Coronary artery (tissue), 2 donors: ENCODE data around the gene CEP68.
"Not testable (repeated sequence)": the region's sequence is repeated elsewhere in the genome, so short reads cannot be mapped to it uniquely, and the experiment has no call there.

Experiments
- DNase-seq: peaks from one replicate; pipeline ENCODE4 v3.0.0-alpha.2; 2017; ENCODE audit warnings: low spot score
- H3K27ac ChIP-seq, 2 donors: fragments of 200-600 bp; sonication (generic); one replicate each; pipeline ENCODE4 v1.5.1; 2016 to 2019
- H3K4me3 ChIP-seq: fragments of 200-600 bp; sonication (generic); 2 replicates; pipeline ENCODE4 v1.5.1; 2016; ENCODE audit warnings: mild to moderate bottlenecking, moderate library complexity
- TF ChIP-seq, protein P1 (sequence below): fragments of 200-600 bp; sonication (generic); IDR thresholded peaks from one replicate; pipeline ENCODE4 v1.5.1; 2019; ENCODE audit warnings: antibody characterized with exemption

Gene CEP68

DNA sequence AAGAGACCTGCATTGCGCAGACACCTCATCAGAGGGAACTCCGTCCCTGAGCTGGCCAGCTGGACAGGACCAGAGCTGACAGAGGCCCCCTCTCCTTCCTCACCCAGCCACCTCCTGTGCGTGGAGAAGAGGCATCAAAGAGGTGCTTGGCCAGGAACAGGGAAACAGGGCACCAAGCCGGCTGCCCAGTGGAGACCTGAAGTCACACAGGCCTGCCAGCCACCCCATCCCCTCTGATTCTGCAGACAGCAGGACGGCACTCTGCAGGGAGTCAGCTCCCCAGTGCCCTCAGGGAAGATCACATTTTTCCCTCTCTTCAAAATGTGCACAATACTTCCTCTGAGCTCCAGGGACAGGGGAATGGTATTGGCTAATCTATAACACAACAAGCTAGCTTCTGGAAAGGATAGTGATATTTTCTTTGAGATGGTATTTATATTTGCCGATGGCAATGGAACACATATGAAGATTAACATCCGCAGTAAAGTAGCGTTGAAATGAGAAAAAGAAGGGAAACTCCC, 36.5 kb upstream of the CEP68 start:
- Histone ChIP-seq H3K27ac (no peak overlapping the region), H3K4me3 (no peak overlapping the region)
- no peak for DNase-seq
- TF ChIP-seq, protein P1, sequence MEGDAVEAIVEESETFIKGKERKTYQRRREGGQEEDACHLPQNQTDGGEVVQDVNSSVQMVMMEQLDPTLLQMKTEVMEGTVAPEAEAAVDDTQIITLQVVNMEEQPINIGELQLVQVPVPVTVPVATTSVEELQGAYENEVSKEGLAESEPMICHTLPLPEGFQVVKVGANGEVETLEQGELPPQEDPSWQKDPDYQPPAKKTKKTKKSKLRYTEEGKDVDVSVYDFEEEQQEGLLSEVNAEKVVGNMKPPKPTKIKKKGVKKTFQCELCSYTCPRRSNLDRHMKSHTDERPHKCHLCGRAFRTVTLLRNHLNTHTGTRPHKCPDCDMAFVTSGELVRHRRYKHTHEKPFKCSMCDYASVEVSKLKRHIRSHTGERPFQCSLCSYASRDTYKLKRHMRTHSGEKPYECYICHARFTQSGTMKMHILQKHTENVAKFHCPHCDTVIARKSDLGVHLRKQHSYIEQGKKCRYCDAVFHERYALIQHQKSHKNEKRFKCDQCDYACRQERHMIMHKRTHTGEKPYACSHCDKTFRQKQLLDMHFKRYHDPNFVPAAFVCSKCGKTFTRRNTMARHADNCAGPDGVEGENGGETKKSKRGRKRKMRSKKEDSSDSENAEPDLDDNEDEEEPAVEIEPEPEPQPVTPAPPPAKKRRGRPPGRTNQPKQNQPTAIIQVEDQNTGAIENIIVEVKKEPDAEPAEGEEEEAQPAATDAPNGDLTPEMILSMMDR, result no peak

DNA sequence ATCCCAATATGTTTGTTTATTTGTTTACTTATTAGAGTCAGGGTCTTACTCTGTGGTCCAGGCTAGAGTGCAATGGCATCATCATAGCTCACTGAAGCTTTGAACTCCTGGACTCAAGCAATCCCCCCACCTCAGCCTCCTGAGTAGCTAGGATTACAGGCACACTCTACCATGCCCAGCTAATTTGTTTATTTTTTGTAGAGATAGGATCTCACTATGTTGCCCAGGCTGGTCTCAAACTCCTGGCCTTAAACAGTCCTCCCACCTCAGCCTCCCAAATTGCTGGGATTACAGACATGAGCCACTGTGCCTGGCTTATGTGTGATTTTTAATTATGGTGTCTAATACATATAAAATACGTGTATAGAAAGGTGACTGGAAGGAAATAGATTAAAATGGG, 36.0 kb upstream of the CEP68 start:
- not testable (repeated sequence) for H3K4me3 ChIP-seq, DNase-seq, H3K27ac ChIP-seq

DNA sequence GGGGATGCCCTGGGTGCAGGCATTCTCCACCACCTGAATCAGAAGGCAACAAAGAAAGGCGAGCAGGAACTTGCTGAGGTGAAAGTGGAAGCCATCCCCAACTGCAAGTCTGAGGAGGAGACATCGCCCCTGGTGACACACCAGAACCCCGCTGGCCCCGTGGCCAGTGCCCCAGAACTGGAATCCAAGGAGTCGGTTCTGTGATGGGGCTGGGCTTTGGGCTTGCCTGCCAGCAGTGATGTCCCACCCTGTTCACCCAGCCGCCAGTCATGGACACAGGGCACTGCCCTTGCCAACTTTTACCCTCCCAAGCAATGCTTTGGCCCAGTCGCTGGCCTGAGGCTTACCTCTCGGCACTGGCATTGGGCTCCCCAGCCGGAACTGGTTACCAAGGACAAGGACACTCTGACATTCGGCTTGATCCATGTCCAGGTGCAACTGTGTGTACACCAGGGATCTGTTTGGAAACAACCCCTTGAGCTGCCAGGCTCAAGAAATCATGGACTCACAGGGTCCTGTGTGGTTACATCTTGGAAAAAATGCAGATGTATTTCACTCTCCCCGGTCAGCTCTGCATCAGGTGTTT, 35.2 kb upstream of the CEP68 start:
- no peak overlapping the region for H3K27ac ChIP-seq
- TF ChIP-seq, protein P1, result no peak
- H3K4me3 ChIP-seq, result no peak overlapping the region
- no peak for DNase-seq

DNA sequence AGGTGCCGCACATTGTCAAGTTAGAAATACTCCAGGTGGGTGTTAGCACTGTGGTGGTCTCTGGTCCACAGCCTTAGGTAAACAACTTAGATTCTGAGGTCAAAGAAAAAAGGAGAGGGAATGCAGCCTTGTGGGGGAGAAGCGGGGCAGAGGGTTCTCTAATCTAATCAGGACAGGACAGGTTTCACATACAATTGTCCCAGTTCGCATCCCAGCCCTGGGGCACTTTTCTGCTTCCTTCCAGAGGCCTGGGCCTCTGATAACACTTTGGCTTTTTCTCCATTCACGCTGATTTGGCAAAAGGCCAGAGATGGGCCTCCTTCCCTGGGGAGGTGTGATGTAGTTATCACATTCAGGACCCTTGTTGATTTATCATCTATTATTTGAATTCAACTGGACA, 34.5 kb upstream of the CEP68 start:
- Histone ChIP-seq H3K27ac (no peak overlapping the region), H3K4me3 (no peak overlapping the region)
- TF ChIP-seq, protein P1, result no peak
- no peak for DNase-seq

DNA sequence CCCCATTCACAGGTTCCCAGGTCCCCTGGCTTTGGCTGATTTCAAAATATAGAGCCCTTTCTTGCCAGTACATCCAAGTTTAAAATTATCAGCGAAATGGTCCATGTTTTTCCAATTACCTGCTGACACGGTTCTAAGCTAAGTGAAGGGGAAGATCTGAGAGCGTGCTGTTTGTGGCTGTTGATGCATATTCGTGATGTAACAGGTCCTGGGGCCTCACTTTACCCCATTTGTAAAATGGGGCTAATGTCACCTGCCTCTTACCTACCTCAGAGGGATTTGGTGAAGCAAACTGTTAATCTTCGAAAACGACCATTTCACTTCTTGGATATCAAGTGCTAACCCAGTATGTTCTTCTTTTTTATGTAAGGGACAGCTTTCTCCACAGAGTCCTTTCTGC, 34.0 kb upstream of the CEP68 start:
- Histone ChIP-seq H3K4me3 (no peak overlapping the region), H3K27ac (no peak overlapping the region)
- TF ChIP-seq, protein P1, result no peak
- DNase-seq, result no peak

DNA sequence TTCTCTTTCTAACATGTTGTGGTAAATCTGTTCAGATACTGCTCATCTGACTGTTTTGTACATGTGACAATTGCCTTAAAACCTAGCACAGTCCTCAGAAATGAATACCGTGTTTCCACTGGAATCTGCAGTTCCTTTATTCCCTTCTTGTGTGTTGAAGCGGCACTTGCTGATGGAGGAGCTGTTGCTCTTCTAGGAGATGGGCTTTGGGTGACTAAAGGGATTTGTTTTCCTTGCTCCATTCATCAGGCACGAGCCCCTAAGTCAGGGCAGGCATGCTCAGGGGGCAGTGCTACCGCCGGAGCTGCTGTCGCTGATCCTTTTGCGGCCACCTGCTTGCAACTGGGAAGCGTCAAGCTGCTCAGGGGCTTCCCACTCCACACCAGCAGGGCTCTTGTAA, 32.5 kb upstream of the CEP68 start:
- Histone ChIP-seq H3K27ac (no peak overlapping the region), H3K4me3 (no peak overlapping the region)
- TF ChIP-seq, protein P1, result no peak
- no peak for DNase-seq

DNA sequence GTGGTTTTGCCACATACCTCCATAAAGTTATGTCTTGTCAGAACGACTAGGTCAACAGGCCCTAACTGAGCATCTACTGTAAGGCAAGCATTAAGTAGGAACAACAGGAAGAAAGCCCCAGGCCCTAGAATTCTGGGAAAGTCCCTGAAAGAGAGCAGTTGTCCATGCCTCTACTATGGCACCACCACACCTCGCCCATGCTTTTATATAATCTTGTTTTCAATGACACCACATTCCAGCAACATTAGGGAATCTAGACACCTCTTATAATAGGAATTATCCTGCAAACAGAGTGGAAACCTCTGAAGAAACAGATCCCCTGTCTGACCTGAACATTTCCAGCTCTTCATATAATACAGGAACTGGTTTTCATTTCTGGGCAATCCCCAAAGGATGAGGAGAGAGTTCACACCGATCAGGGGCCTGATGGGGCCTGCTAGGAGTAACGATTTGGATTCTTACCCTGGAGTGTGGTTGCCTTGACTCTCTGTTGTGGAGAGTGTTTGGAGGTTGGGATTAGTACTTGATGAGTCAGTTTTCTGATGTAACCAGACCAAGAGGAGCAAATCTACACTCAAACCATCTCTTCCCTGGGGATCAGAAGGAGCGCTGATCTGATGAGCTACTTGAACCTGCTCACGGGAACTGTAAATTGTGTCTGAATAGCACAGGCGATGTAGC, 31.9 kb upstream of the CEP68 start:
- Histone ChIP-seq H3K27ac (no peak overlapping the region), H3K4me3 (no peak overlapping the region)
- TF ChIP-seq, protein P1, result no peak
- no peak for DNase-seq
